ENCODE data around the gene TSPAN32. TPM values are rescaled to one million over a fixed set of nuclear protein-coding genes. Genes with fewer than 3 reads are reported as not detected.
A peak's percentile ranks its signal among the peaks of the same experiment; 100 is the strongest.

The TSPAN32 gene
- total RNA-seq, 4 donors from 2014 or later, result not detected

- intact Hi-C loops (cut with DNase I; ENCODE audit: low total_unique reads), result no loop called here
- no peaks in the 10 kb centered on the region for H3K4me1 ChIP-seq
- DNase-seq, result no peak
- no peak overlapping the region for H3K4me3 ChIP-seq
- no peaks in the 10 kb centered on the region for H3K36me3 ChIP-seq
- ATAC-seq, result no peak
- in situ Hi-C loops (cut with MboI; ENCODE audit: low sequenced_read_pairs in 4 of 4), result no loop called here
- no peaks in the 10 kb centered on the region for H3K9me3 ChIP-seq
- peaks cover 37 to 43% (median 39%) of the 10 kb centered on the region in 3 donors for H3K27me3 ChIP-seq
- TF ChIP-seq CTCF (IDR thresholded peaks at IDR 0.05 in 4 of 5, conservative IDR thresholded peaks at IDR 0.05 in 1 of 5), result no peak
- no peak for TF ChIP-seq POLR2A (IDR thresholded peaks at IDR 0.05)
- H3K27ac ChIP-seq, result no peak overlapping the region
Observed at GRCh38 chr11:2267306-2267850, 34.4 kb upstream of the TSPAN32 start.

- DNase-seq (no peak), ATAC-seq (no peak)
- intact Hi-C loops (cut with DNase I; ENCODE audit: low total_unique reads), result no loop called here
- Histone ChIP-seq H3K4me3 (no peak overlapping the region), H3K27ac (no peak overlapping the region), H3K36me3 (no peaks in the 10 kb centered on the region), H3K4me1 (no peaks in the 10 kb centered on the region), H3K9me3 (no peaks in the 10 kb centered on the region), H3K27me3 (peaks cover 37 to 45% (median 44%) of the 10 kb centered on the region in 3 donors)
- in situ Hi-C loops (cut with MboI; ENCODE audit: low sequenced_read_pairs in 4 of 4), result no loop called here
- TF ChIP-seq CTCF (IDR thresholded peaks at IDR 0.05 in 4 of 5, conservative IDR thresholded peaks at IDR 0.05 in 1 of 5) (no peak), POLR2A (IDR thresholded peaks at IDR 0.05) (no peak)
Observed at GRCh38 chr11:2267851-2268728, 33.7 kb upstream of the TSPAN32 start.

GRCh38 chr11:2268729-2269600, 32.8 kb upstream of the TSPAN32 start:
- no peak for ATAC-seq
- intact Hi-C loops (cut with DNase I; ENCODE audit: low total_unique reads), result no loop called here
- Histone ChIP-seq H3K36me3 (no peaks in the 10 kb centered on the region), H3K27ac (no peak overlapping the region), H3K9me3 (no peaks in the 10 kb centered on the region), H3K27me3 (peaks cover 37 to 52% (median 44%) of the 10 kb centered on the region in 3 donors), H3K4me1 (no peaks in the 10 kb centered on the region), H3K4me3 (peak overlapping the region; percentile 34 to 41 (median 38))
- TF ChIP-seq CTCF (IDR thresholded peaks at IDR 0.05 in 4 of 5, conservative IDR thresholded peaks at IDR 0.05 in 1 of 5), result no peak
- TF ChIP-seq POLR2A (IDR thresholded peaks at IDR 0.05), result no peak
- in situ Hi-C loops (cut with MboI; ENCODE audit: low sequenced_read_pairs in 4 of 4), result no loop called here
- DNase-seq, result no peak

- H3K4me3 ChIP-seq, result peak overlapping the region; percentile 34 to 41 (median 38)
- intact Hi-C loops (cut with DNase I; ENCODE audit: low total_unique reads), result no loop called here
- H3K36me3 ChIP-seq, result no peaks in the 10 kb centered on the region
- ATAC-seq, result no peak
- H3K27me3 ChIP-seq, result peaks cover 37 to 52% (median 44%) of the 10 kb centered on the region in 3 donors
- H3K4me1 ChIP-seq, result no peaks in the 10 kb centered on the region
- in situ Hi-C loops (cut with MboI; ENCODE audit: low sequenced_read_pairs in 4 of 4), result no loop called here
- DNase-seq, result no peak
- TF ChIP-seq POLR2A (IDR thresholded peaks at IDR 0.05) (no peak), CTCF (IDR thresholded peaks at IDR 0.05 in 4 of 5, conservative IDR thresholded peaks at IDR 0.05 in 1 of 5) (no peak)
- H3K9me3 ChIP-seq, result no peaks in the 10 kb centered on the region
- H3K27ac ChIP-seq, result no peak overlapping the region
Observed at GRCh38 chr11:2269601-2270321, 32.1 kb upstream of the TSPAN32 start.
